MCF 10A (cell line): ENCODE results near the gene BATF. TPM values are rescaled to one million over a fixed set of nuclear protein-coding genes. Genes with fewer than 3 reads are reported as not detected.
"Not testable (repeated sequence)": the region's sequence is repeated elsewhere in the genome, so short reads cannot be mapped to it uniquely, and the experiment has no call there.

ENCODE experiments used
- Bru-seq: library from RNA; stranded (reverse); fragments of 400-500 nt; gene quantifications from one replicate; lab custom pipeline; 2021; lab: Mats Ljungman, UMichigan
- BruChase-seq, 2 experiments: library from RNA; stranded (reverse); fragments of 400-500 nt; gene quantifications; one replicate each; lab custom pipeline; 2021; lab: Mats Ljungman, UMichigan
- BruUV-seq: library from RNA; stranded (reverse); fragments of 400-500 nt; replicated peaks from 2 replicates; lab custom pipeline; 2021; lab: Mats Ljungman, UMichigan
- CTCF ChIA-PET: fragments of 300-600 bp; sonication (Branson Sonifier 250); formaldehyde crosslinking; extraction: SDS; loops from one replicate; lab custom pipeline; 2021; ENCODE audit warnings: antibody characterized with exemption, inconsistent platforms; lab: Yijun Ruan, JAX
- POLR2A ChIA-PET: fragments of 300-600, 350-650 bp; sonication (Branson Sonifier 250); formaldehyde crosslinking; extraction: SDS; loops from one replicate; lab custom pipeline; 2020; ENCODE audit warnings: antibody characterized with exemption, inconsistent platforms; lab: Yijun Ruan, JAX
- DNase-seq: peaks from one replicate; pipeline ENCODE4 v3.0.0-alpha.2; 2018; ENCODE audit not compliant: unreplicated experiment
- H3K27ac Mint-ChIP-seq: one replicate; pipeline ENCODE4 v1.8.0; 2022; ENCODE audit warnings: mild to moderate bottlenecking, low read depth, mixed read lengths; ENCODE audit not compliant: unreplicated experiment
- H3K27me3 Mint-ChIP-seq: one replicate; pipeline ENCODE4 v1.8.0; 2022; ENCODE audit warnings: mixed read lengths; ENCODE audit not compliant: insufficient read depth, unreplicated experiment
- H3K36me3 Mint-ChIP-seq: one replicate; pipeline ENCODE4 v1.8.0; 2022; ENCODE audit warnings: mild to moderate bottlenecking, moderate library complexity, mixed read lengths; ENCODE audit not compliant: insufficient read depth, unreplicated experiment
- H3K4me1 Mint-ChIP-seq: one replicate; pipeline ENCODE4 v1.8.0; 2022; ENCODE audit warnings: mixed read lengths; ENCODE audit not compliant: insufficient read depth, unreplicated experiment
- H3K4me3 Mint-ChIP-seq: one replicate; pipeline ENCODE4 v1.8.0; 2022; ENCODE audit warnings: mild to moderate bottlenecking, moderate library complexity, mixed read lengths; ENCODE audit not compliant: unreplicated experiment
- H3K9me3 Mint-ChIP-seq: one replicate; pipeline ENCODE4 v1.8.0; 2022; ENCODE audit warnings: mixed read lengths; ENCODE audit not compliant: unreplicated experiment
- intact Hi-C: fragments of 100-400 bp; cut with micrococcal nuclease; formaldehyde crosslinking; loops from 2 replicates; pipeline ENCODE4 v1.14.1; 2022
- long read RNA-seq: library from polyadenylated mRNA; stranded (forward); transcript quantifications from one replicate; pipeline ENCODE4 v2.0.0, GENCODE V29; 2022
- total RNA-seq: library from RNA; stranded (reverse); gene quantifications from 2 replicates; pipeline ENCODE4 v1.2.3, GENCODE V29; 2022
- TF ChIP-seq, protein P1 (sequence below): fragments of 200-600 bp; IDR thresholded peaks from one replicate; pipeline ENCODE4 v1.8.0; 2022; ENCODE audit warnings: antibody characterized with exemption, mild to moderate bottlenecking; ENCODE audit not compliant: unreplicated experiment

BATF gene
- not detected in 2 replicates for total RNA-seq
- percentile 10 among the genes with signal in this experiment for Bru-seq, nascent RNA
- BruChase-seq, experiment 1, labeled RNA remaining after a 6-hour chase, result percentile 4 among the genes with signal in this experiment
- not detected for BruChase-seq, experiment 2, labeled RNA remaining after a 2-hour chase
- long read RNA-seq, result 0 reads

DNA sequence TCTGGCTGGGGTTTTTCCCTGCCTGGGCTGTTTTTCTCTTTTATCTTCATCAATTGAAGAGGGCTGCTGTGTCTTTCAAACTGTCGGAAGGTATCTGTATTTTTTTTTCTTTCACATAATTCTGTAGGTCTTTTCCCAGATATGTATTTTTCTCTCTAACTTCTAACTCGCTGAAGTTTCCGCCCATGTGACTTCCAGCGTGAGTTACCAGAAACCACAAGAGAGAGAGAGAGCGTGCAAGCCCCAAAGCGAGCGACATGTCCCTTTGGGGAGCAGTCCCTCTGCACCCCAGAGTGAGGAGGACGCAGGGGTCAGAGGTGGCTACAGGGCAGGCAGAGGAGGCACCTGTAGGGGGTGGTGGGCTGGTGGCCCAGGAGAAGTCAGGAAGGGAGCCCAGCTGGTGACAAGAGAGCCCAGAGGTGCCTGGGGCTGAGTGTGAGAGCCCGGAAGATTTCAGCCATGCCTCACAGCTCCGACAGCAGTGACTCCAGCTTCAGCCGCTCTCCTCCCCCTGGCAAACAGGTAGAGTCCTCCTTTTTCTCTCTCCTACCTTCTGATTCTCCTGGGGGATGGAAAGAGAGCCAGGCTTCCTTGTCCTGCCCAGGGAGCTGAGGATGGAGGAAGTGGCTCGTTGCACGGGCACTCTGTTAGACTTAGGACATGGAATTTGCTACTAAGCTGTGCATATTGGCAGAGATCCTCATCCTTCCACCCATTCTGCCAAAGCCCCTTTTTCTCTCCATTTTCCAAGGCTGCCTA, at the start of gene BATF:
TSS of gene BATF (plus strand) at position 246 of the 759 bp plus-strand sequence. CDS start at position 460, 214 bp downstream.
- TF ChIP-seq, protein P1, sequence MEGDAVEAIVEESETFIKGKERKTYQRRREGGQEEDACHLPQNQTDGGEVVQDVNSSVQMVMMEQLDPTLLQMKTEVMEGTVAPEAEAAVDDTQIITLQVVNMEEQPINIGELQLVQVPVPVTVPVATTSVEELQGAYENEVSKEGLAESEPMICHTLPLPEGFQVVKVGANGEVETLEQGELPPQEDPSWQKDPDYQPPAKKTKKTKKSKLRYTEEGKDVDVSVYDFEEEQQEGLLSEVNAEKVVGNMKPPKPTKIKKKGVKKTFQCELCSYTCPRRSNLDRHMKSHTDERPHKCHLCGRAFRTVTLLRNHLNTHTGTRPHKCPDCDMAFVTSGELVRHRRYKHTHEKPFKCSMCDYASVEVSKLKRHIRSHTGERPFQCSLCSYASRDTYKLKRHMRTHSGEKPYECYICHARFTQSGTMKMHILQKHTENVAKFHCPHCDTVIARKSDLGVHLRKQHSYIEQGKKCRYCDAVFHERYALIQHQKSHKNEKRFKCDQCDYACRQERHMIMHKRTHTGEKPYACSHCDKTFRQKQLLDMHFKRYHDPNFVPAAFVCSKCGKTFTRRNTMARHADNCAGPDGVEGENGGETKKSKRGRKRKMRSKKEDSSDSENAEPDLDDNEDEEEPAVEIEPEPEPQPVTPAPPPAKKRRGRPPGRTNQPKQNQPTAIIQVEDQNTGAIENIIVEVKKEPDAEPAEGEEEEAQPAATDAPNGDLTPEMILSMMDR, result no peak
- no TSS peak for BruUV-seq
- DNase-seq, result no peak
- H3K4me1 Mint-ChIP-seq, result peaks cover 7% of the 10 kb centered on the region
- H3K9me3 Mint-ChIP-seq, result no peaks in the 10 kb centered on the region
- H3K27ac Mint-ChIP-seq, result peak within 1 kb of the TSS; percentile 67
- CTCF ChIA-PET, result no interaction called here
- no peaks in the 10 kb centered on the region for H3K36me3 Mint-ChIP-seq
- H3K4me3 Mint-ChIP-seq, result no peak within 1 kb of the TSS
- intact Hi-C loops, result no loop called here
- POLR2A ChIA-PET, result no interaction called here
- H3K27me3 Mint-ChIP-seq, result no peaks in the 10 kb centered on the region

- H3K27me3 Mint-ChIP-seq, H3K4me3 Mint-ChIP-seq, H3K4me1 Mint-ChIP-seq, H3K9me3 Mint-ChIP-seq, H3K27ac Mint-ChIP-seq, intact Hi-C loops, BruUV-seq, POLR2A ChIA-PET, DNase-seq: not testable (repeated sequence)
- H3K36me3 Mint-ChIP-seq, result peaks cover 58% of the 10 kb centered on the region
- CTCF ChIA-PET, result interaction anchor here (0.6 kb wide), 1 partner anchor 33 kb away, joined by 4 read pairs; no protein-coding TSS in a partner anchor
These were observed 48.1 kb upstream of the BATF start for GRCh38 chr14:75474127-75474526.

GRCh38 chr14:75476274-75476995, 45.8 kb upstream of the BATF start:
- H3K9me3 Mint-ChIP-seq, result no peaks in the 10 kb centered on the region
- DNase-seq, result no peak
- no peak overlapping the region for H3K27ac Mint-ChIP-seq
- H3K4me1 Mint-ChIP-seq, result no peaks in the 10 kb centered on the region
- no peak overlapping the region for H3K4me3 Mint-ChIP-seq
- intact Hi-C loops, result no loop called here
- CTCF ChIA-PET, result interaction anchor here (0.7 to 1.7 kb wide), 4 partner anchors 10 to 234 kb away, joined by 3 to 4 read pairs (median 4); no protein-coding TSS in a partner anchor
- peaks cover 49% of the 10 kb centered on the region for H3K36me3 Mint-ChIP-seq
- H3K27me3 Mint-ChIP-seq, result no peaks in the 10 kb centered on the region
- POLR2A ChIA-PET, result interaction anchor here (1.0 kb wide), 1 partner anchor 156 kb away, joined by 3 read pairs; no protein-coding TSS in a partner anchor
- BruUV-seq, result no TSS peak
- TF ChIP-seq, protein P1, result no peak

- Mint-ChIP-seq H3K4me3 (no peak overlapping the region), H3K4me1 (no peaks in the 10 kb centered on the region), H3K9me3 (no peaks in the 10 kb centered on the region), H3K36me3 (peaks cover 34% of the 10 kb centered on the region), H3K27me3 (no peaks in the 10 kb centered on the region), H3K27ac (no peak overlapping the region)
- intact Hi-C loops, result no loop called here
- CTCF ChIA-PET, result interaction anchor here (3.0 to 3.5 kb wide), 2 partner anchors 11 to 170 kb away, joined by 13 to 14 read pairs; no protein-coding TSS in a partner anchor
- DNase-seq, result no peak
- TF ChIP-seq, protein P1, result no peak
- BruUV-seq, result no TSS peak
- POLR2A ChIA-PET, result no interaction called here
These were observed 44.4 kb upstream of the BATF start for GRCh38 chr14:75477881-75478280.
